Liver (tissue), 9 donors: ENCODE data around the gene CBX4. TPM values are rescaled to one million over a fixed set of nuclear protein-coding genes. Genes with fewer than 3 reads are reported as not detected.

Experiments used
- DNase-seq: peaks from one replicate; pipeline ENCODE4 v3.0.0-alpha.2; 2017; ENCODE audit warnings: low spot score
- H3K27ac ChIP-seq, 2 donors: one replicate each; pipeline ENCODE4 v1.7.0; 2013; ENCODE audit warnings: inconsistent platforms in 2 of 2, low read length in 2 of 2, control low read depth in 1 of 2, low read depth in 1 of 2, mild to moderate bottlenecking in 1 of 2
- H3K27me3 ChIP-seq, 4 donors: one replicate each; pipeline versions ENCODE4 v1.6.1 to v1.7.0; 2013; ENCODE audit warnings: low read length in 3 of 4, inconsistent platforms in 1 of 4, mild to moderate bottlenecking in 1 of 4, moderate library complexity in 1 of 4; ENCODE audit not compliant: control insufficient read depth in 4 of 4, insufficient read depth in 4 of 4
- H3K36me3 ChIP-seq, 4 donors: one replicate each; pipeline versions ENCODE4 v1.6.1 to v1.7.0; 2013; ENCODE audit warnings: low read length in 3 of 4, mild to moderate bottlenecking in 3 of 4, low read depth in 1 of 4, moderate library complexity in 1 of 4; ENCODE audit not compliant: control insufficient read depth in 4 of 4, insufficient read depth in 3 of 4
- H3K4me1 ChIP-seq, 4 donors: one replicate each; pipeline versions ENCODE4 v1.6.1 to v1.7.0; 2013; ENCODE audit warnings: low read length in 3 of 4, mild to moderate bottlenecking in 3 of 4, moderate library complexity in 1 of 4; ENCODE audit not compliant: control insufficient read depth in 4 of 4, insufficient read depth in 4 of 4
- H3K4me3 ChIP-seq, 3 donors: one replicate each; pipeline versions ENCODE4 v1.6.1 to v1.7.0; 2013; ENCODE audit warnings: low read length in 3 of 3, control low read depth in 1 of 3, low read depth in 1 of 3, mild to moderate bottlenecking in 1 of 3
- H3K9ac ChIP-seq, 2 donors: one replicate each; pipeline ENCODE4 v1.7.0; 2013; ENCODE audit warnings: low read length in 2 of 2, mild to moderate bottlenecking in 2 of 2, moderate library complexity in 2 of 2, control low read depth in 1 of 2, low read depth in 1 of 2
- H3K9me3 ChIP-seq, 4 donors: one replicate each; pipeline versions ENCODE4 v1.6.1 to v1.7.0; 2013; ENCODE audit warnings: low read length in 3 of 4; ENCODE audit not compliant: control insufficient read depth in 4 of 4
- EGR1 ChIP-seq, 2 donors: IDR thresholded peaks; 2 replicates each; pipeline ENCODE4 v1.6.1; 2016 to 2018; ENCODE audit warnings: antibody characterized with exemption in 2 of 2, low read depth in 2 of 2
- FOXA1 ChIP-seq: IDR thresholded peaks from 2 replicates; pipeline ENCODE4 v1.6.1; 2016; ENCODE audit warnings: antibody characterized with exemption
- FOXA2 ChIP-seq: IDR thresholded peaks from 2 replicates; pipeline ENCODE4 v1.6.1; 2016; ENCODE audit warnings: antibody characterized with exemption
- GABPA ChIP-seq, 2 donors: IDR thresholded peaks in 1 of 2; conservative IDR thresholded peaks in 1 of 2; 2 replicates each; pipeline ENCODE4 v1.6.1; 2016; ENCODE audit warnings: antibody characterized with exemption in 2 of 2, mild to moderate bottlenecking in 1 of 2, moderate library complexity in 1 of 2
- HNF4A ChIP-seq, 2 donors: conservative IDR thresholded peaks; 2 replicates each; pipeline ENCODE4 v1.6.1; 2016; ENCODE audit warnings: antibody characterized with exemption in 2 of 2, mild to moderate bottlenecking in 2 of 2
- HNF4G ChIP-seq: IDR thresholded peaks from 2 replicates; pipeline ENCODE4 v1.6.1; 2016; ENCODE audit warnings: antibody characterized with exemption
- JUND ChIP-seq, 2 donors: IDR thresholded peaks; 2 replicates each; pipeline ENCODE4 v1.6.1; 2016; ENCODE audit warnings: antibody characterized with exemption in 2 of 2
- MAX ChIP-seq: IDR thresholded peaks from 2 replicates; pipeline ENCODE4 v1.6.1; 2016; ENCODE audit warnings: antibody characterized with exemption
- NR2F2 ChIP-seq: IDR thresholded peaks from 2 replicates; pipeline ENCODE4 v1.6.1; 2016; ENCODE audit warnings: antibody characterized with exemption
- RAD21 ChIP-seq, 2 donors: IDR thresholded peaks; 2 replicates each; pipeline ENCODE4 v1.6.1; 2016; ENCODE audit warnings: antibody characterized with exemption in 2 of 2, mild to moderate bottlenecking in 2 of 2
- REST ChIP-seq: IDR thresholded peaks from 2 replicates; pipeline ENCODE4 v1.6.1; 2016; ENCODE audit warnings: antibody characterized with exemption, mild to moderate bottlenecking
- RXRA ChIP-seq, 2 donors: IDR thresholded peaks; 2 replicates each; pipeline ENCODE4 v1.6.1; 2017 to 2018; ENCODE audit warnings: antibody characterized with exemption in 2 of 2, mild to moderate bottlenecking in 1 of 2
- SP1 ChIP-seq: IDR thresholded peaks from 2 replicates; pipeline ENCODE4 v1.6.1; 2018; ENCODE audit warnings: antibody characterized with exemption, mild to moderate bottlenecking
- TAF1 ChIP-seq: conservative IDR thresholded peaks from 2 replicates; pipeline ENCODE4 v1.6.1; 2016; ENCODE audit warnings: antibody characterized with exemption, mild to moderate bottlenecking
- YY1 ChIP-seq: IDR thresholded peaks from 2 replicates; pipeline ENCODE4 v1.6.1; 2016; ENCODE audit warnings: antibody characterized with exemption, mild to moderate bottlenecking
- WGBS: extraction: QIAGEN DNeasy Blood & Tissue Kit; methylation state at CpG from one replicate; pipeline ENCODE4 v1.1.7; 2013; 5-methylcytosine and 5-hydroxymethylcytosine counted together
- polyA plus RNA-seq, 2 donors: library from polyadenylated mRNA; stranded (reverse) in 1 of 2; unstranded in 1 of 2; fragments of 200-250 nt in 1 of 2; fragments of >200 nt in 1 of 2; fragmentation: Nextera tagmentation in 1 of 2; extraction: Ambion mirVana in 1 of 2; gene quantifications; one replicate each; pipeline versions ENCODE4 v1.2.1 to v1.2.3, GENCODE V29; 2013 to 2015
- total RNA-seq, 2 donors: library from RNA; depleted of rRNA; stranded (reverse); fragments of >200 nt; gene quantifications; one replicate each; pipeline ENCODE4 v1.2.3, GENCODE V29; 2014
- TF ChIP-seq, protein P1 (sequence below): fragments of 150-350 bp; IDR thresholded peaks from 2 replicates; pipeline ENCODE4 v1.5.1; 2017; ENCODE audit warnings: improper control_type of control experiment, low read depth, low read length; ENCODE audit not compliant: missing input control
- TF ChIP-seq, protein P2 (sequence below): IDR thresholded peaks from 2 replicates; pipeline ENCODE4 v1.6.1; 2016; ENCODE audit warnings: antibody characterized with exemption
- donor health status: healthy.
- donor health status: healthy.
- donor health status: healthy.
- donor health status: healthy.
- donor health status: healthy.

The CBX4 gene
- total and polyA plus RNA-seq, 4 donors: 4.8 to 8.9 (median 6.3) TPM

- TF ChIP-seq, protein P1, sequence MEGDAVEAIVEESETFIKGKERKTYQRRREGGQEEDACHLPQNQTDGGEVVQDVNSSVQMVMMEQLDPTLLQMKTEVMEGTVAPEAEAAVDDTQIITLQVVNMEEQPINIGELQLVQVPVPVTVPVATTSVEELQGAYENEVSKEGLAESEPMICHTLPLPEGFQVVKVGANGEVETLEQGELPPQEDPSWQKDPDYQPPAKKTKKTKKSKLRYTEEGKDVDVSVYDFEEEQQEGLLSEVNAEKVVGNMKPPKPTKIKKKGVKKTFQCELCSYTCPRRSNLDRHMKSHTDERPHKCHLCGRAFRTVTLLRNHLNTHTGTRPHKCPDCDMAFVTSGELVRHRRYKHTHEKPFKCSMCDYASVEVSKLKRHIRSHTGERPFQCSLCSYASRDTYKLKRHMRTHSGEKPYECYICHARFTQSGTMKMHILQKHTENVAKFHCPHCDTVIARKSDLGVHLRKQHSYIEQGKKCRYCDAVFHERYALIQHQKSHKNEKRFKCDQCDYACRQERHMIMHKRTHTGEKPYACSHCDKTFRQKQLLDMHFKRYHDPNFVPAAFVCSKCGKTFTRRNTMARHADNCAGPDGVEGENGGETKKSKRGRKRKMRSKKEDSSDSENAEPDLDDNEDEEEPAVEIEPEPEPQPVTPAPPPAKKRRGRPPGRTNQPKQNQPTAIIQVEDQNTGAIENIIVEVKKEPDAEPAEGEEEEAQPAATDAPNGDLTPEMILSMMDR: no peak
- TF ChIP-seq HNF4A (conservative IDR thresholded peaks at IDR 0.05) (no peak), MAX (no peak), RXRA (IDR thresholded peaks at IDR 0.05) (no peak), HNF4G (no peak), FOXA1 (no peak), GABPA (IDR thresholded peaks at IDR 0.05 in 1 of 2, conservative IDR thresholded peaks at IDR 0.05 in 1 of 2) (no peak), EGR1 (IDR thresholded peaks at IDR 0.05; ENCODE audit: low read depth in 2 of 2) (no peak), TAF1 (no peak), YY1 (no peak), SP1 (no peak), JUND (IDR thresholded peaks at IDR 0.05) (no peak)
- TF ChIP-seq, protein P2, sequence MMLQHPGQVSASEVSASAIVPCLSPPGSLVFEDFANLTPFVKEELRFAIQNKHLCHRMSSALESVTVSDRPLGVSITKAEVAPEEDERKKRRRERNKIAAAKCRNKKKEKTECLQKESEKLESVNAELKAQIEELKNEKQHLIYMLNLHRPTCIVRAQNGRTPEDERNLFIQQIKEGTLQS: no peak
Measured at GRCh38 chr17:79865351-79866210, 26.3 kb upstream of the CBX4 start (continued).

DNA sequence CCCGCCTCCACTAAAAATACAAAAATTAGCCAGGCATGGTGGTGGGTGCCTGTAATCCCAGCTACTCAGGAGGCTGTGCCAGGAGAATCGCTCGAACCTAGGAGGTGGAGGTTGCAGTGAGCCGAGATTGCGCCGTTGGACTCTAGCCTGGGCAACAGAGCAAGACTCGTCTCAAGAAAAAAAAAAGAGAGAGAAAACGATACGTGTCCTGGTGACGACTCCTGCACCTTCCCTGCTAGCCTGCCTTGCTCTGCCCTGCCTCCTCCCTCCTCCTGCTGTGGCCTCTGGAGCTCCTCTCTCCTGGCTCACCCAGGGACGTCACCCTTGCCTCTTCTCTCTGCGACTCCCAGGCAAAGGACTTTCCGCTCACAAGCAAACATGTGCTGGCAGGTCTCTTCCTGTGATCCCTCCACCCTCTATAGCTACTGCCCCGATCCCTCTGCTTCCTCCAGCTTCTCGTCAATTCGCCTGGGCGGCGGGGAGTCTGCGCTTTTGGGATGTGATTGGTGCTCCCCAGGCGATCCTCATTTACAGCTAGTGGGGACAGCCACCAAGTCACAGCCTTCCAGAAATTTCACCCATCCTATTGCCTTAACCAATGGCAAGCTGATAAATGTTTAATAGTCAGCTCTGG lies 25.5 kb upstream of the CBX4 start:
- WGBS: 74% methylated on average over 20 of the region's 20 CpGs
- H3K9me3 ChIP-seq: no peaks in the 10 kb centered on the region
- TF ChIP-seq HNF4G: no peak
- no peaks in the 10 kb centered on the region for H3K36me3 ChIP-seq
- H3K9ac ChIP-seq: no peak overlapping the region
- no peak overlapping the region for H3K4me3 ChIP-seq
- no peaks in the 10 kb centered on the region for H3K27me3 ChIP-seq
- DNase-seq: no peak
- peaks cover 0 to 4% (median 0%) of the 10 kb centered on the region in 4 donors for H3K4me1 ChIP-seq
- no peak overlapping the region for H3K27ac ChIP-seq

GRCh38 chr17:79864147-79864546 lies 24.9 kb upstream of the CBX4 start:
- H3K27ac ChIP-seq: no peak overlapping the region
- H3K4me1 ChIP-seq: peaks cover 0 to 4% (median 0%) of the 10 kb centered on the region in 4 donors
- H3K9me3 ChIP-seq: no peaks in the 10 kb centered on the region
- H3K36me3 ChIP-seq: no peaks in the 10 kb centered on the region
- 84% methylated on average over 9 of the region's 9 CpGs for WGBS
- no peak overlapping the region for H3K9ac ChIP-seq
- no peak overlapping the region for H3K4me3 ChIP-seq
- H3K27me3 ChIP-seq: no peaks in the 10 kb centered on the region
- no peak for DNase-seq
- TF ChIP-seq SP1: no peak
- no peak for TF ChIP-seq FOXA1
- TF ChIP-seq NR2F2: no peak
- TF ChIP-seq MAX: no peak
- TF ChIP-seq RAD21 (IDR thresholded peaks at IDR 0.05): no peak
- no peak for TF ChIP-seq EGR1 (IDR thresholded peaks at IDR 0.05; ENCODE audit: low read depth in 2 of 2)
- no peak for TF ChIP-seq YY1
- TF ChIP-seq FOXA2: no peak
- TF ChIP-seq TAF1: no peak
- no peak for TF ChIP-seq HNF4G
- TF ChIP-seq, protein P1: no peak
- no peak for TF ChIP-seq GABPA (IDR thresholded peaks at IDR 0.05 in 1 of 2, conservative IDR thresholded peaks at IDR 0.05 in 1 of 2)
- no peak for TF ChIP-seq HNF4A (conservative IDR thresholded peaks at IDR 0.05)
- no peak for TF ChIP-seq RXRA (IDR thresholded peaks at IDR 0.05)
- TF ChIP-seq, protein P2: no peak
- no peak for TF ChIP-seq JUND (IDR thresholded peaks at IDR 0.05)
- no peak for TF ChIP-seq REST
